Uterus (tissue), 2 donors: ENCODE data around the gene RPRML.

Experiments
- CTCF ChIP-seq, 4 experiments: fragments of 200-600 bp in 2 of 4; fragments of 450-650 bp in 2 of 4; sonication (generic) in 2 of 4; IDR thresholded peaks; one replicate each; pipeline ENCODE4 v1.5.1; 2016 to 2019; ENCODE audit warnings: antibody characterized with exemption in 4 of 4, mild to moderate bottlenecking in 2 of 4, moderate library complexity in 1 of 4
- POLR2A ChIP-seq, 2 donors: fragments of 450-650 bp; IDR thresholded peaks; one replicate each; pipeline ENCODE4 v1.6.1; 2016; ENCODE audit warnings: antibody characterized with exemption in 2 of 2, mild to moderate bottlenecking in 1 of 2, moderate library complexity in 1 of 2

GRCh38 chr17:46979147-46979863 is at the start of gene RPRML:
- TF ChIP-seq CTCF (IDR thresholded peaks at IDR 0.05) (no peak), POLR2A (IDR thresholded peaks at IDR 0.05) (no peak)
